Fibroblast of villous mesenchyme (primary cell): ENCODE data around the gene SLC39A11. TPM values are rescaled to one million over a fixed set of nuclear protein-coding genes. Genes with fewer than 3 reads are reported as not detected.

Experiments used
- DNase-seq: peaks from one replicate; pipeline ENCODE4 v3.0.0-alpha.2; 2010; ENCODE audit warnings: low read depth
- H3K4me3 ChIP-seq: 2 replicates; pipeline ENCODE4 v1.5.1; 2011; ENCODE audit warnings: low read depth, mild to moderate bottlenecking, low read length
- CTCF ChIP-seq: IDR thresholded peaks from 2 replicates; pipeline ENCODE4 v1.5.1; 2012; ENCODE audit warnings: low read depth, mild to moderate bottlenecking, low read length; ENCODE audit not compliant: insufficient read depth
- total RNA-seq: library from RNA; depleted of rRNA; stranded (reverse); fragments of >200 nt; gene quantifications from 2 replicates; pipeline ENCODE4 v1.2.3, GENCODE V29; 2012

The SLC39A11 gene
- total RNA-seq, 1 donor = 16.0 TPM

GRCh38 chr17:72928454-72929136 is 163.9 kb downstream of the SLC39A11 start:
- no peak for DNase-seq
- no peak overlapping the region for H3K4me3 ChIP-seq
- TF ChIP-seq CTCF = no peak

DNA sequence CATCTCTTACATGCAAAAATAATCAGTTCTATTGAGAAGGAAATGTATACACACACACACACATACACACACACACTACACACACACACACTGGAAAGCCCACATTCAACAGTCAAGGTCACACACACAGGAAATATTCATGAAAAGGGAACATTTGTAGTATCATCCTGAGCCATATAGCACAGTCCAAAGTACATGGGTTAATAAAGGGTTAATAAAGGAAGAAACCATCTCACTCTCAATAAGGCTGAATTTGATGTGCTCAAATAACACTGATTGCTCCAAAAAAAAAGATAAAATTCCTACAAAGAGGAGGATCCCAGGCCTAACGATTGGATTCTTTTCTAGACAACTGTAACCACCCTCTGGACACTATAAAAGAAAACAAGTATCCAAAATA is 164.7 kb downstream of the SLC39A11 start:
- no peak overlapping the region for H3K4me3 ChIP-seq
- DNase-seq = no peak
- TF ChIP-seq CTCF = no peak

DNA sequence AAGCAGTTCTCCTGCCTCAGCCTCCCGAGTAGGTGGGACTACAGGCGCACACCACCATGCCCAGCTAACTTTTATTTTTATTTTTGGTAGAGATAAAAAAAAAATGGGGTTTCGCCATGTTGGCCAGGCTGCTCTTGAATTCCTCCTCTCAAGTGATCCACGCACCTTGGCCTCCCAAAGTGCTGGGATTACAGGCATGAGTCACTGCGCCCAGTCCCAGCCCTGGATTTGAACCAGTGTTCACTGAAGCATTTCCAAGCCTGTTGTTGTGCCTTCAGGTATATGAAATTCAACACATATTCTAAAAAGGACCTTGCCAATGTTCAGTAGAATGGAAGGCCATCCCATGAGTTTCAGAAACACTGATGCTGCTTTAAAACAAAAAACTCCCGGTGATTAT is 165.3 kb downstream of the SLC39A11 start:
- no peak overlapping the region for H3K4me3 ChIP-seq
- DNase-seq = no peak
- no peak for TF ChIP-seq CTCF

GRCh38 chr17:72926171-72926570 is 166.3 kb downstream of the SLC39A11 start:
- H3K4me3 ChIP-seq = no peak overlapping the region
- no peak for DNase-seq
- no peak for TF ChIP-seq CTCF

GRCh38 chr17:72924196-72924595 is 168.3 kb downstream of the SLC39A11 start:
- no peak overlapping the region for H3K4me3 ChIP-seq
- no peak for DNase-seq
- TF ChIP-seq CTCF = no peak

DNA sequence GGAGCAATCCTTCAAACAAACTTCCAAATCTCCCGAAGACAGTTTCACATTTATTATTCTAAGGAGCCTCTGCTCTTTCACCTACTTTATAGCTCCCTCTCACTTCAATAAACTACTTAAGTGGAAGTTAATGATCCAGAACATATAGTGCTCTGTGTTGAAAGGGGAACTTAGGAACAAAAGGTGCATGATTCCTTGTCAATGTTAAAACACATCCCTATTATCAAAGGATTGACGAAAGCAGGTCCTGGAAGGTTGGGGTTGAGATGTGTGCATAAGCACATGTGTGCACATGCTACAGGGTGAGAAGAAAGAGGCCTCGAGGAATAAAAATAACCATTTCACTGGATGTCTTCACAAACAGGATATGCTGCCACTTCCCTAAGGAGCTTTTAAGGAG is 170.3 kb downstream of the SLC39A11 start:
- no peak for TF ChIP-seq CTCF
- no peak for DNase-seq
- no peak overlapping the region for H3K4me3 ChIP-seq
